Measurements from ENCODE around the gene MYCBPAP. TPM values are rescaled to one million over a fixed set of nuclear protein-coding genes. Genes with fewer than 3 reads are reported as not detected.

Gene MYCBPAP
- total and polyA plus RNA-seq, 2 donors (not counting 3 experiments of a cell fraction or from before 2014, with no cell fraction given), result 0.40 to 0.66 TPM

DNA sequence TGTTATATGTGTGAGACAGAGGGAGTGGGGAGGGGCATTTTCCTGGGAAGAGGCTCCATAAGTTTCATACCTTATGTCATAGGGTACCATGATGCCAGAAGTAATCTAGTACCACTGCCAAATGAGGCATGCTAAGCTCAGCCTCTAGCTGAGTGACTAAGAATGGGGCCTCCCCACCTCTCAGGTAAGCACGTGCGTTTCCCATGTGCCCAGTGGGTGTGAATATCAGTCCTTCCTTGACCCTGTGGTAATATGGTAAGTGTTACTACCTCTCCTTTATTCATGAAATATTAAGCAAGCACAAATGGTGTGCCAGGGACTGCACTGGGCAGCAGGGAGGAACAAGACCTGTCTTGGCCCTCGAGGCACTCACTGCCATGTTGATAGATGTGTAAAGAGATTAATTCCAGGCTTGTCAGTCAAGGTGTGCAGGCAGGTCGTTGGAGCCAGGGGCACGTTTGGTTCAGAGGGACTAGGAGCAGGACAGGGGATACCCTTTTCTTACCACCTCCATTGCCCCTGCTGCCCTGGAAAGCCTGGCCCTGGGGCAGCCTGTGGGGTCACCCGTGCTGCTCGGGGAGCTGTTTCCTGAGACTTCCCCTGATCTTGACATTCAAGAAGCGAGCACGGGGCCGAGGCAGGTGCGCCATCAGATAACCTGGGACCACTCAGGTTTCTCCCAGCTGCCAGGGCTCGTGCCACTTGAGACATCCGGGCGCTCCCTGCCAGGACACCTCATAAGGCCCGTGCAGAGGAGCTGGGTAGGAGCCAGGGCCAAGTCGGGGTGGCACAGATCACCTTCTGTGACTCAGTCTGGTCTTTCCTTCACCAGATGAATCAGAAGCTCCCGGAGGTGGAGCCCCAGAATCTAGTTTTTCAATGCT is 20.8 kb upstream of the MYCBPAP start:
- H3K27me3 ChIP-seq (ENCODE audit: control insufficient read depth in 2 of 2, insufficient read depth in 2 of 2, low read length in 2 of 2), result no peaks in the 10 kb centered on the region
- CTCF ChIA-PET, result interaction anchor here (1.1 to 1.4 kb wide), 4 partner anchors 14 to 63 kb away, joined by 3 to 6 read pairs (median 3); no protein-coding TSS in a partner anchor
- no peaks in the 10 kb centered on the region for H3K9me1 ChIP-seq (replicated peaks; ENCODE audit: control insufficient read depth, extremely low read depth, insufficient read depth, low read length)
- no peak overlapping the region for H3K4me2 ChIP-seq (ENCODE audit: insufficient read depth, low read length)
- no peak overlapping the region for H3K9ac ChIP-seq (replicated peaks; ENCODE audit: extremely low read depth, insufficient read depth, low read length)
- TF ChIP-seq EZH2 (IDR thresholded peaks at IDR 0.05; ENCODE audit: borderline replicate concordance, low read depth, low read length, severe bottlenecking) (no peak), GATA2 (IDR thresholded peaks at IDR 0.05; ENCODE audit: insufficient read depth, insufficient read length, low read depth, low read length) (no peak)
- TF ChIP-seq, protein P1, sequence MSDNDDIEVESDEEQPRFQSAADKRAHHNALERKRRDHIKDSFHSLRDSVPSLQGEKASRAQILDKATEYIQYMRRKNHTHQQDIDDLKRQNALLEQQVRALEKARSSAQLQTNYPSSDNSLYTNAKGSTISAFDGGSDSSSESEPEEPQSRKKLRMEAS (IDR thresholded peaks at IDR 0.05; ENCODE audit: insufficient read depth, insufficient read length), result no peak
- H3K79me2 ChIP-seq (ENCODE audit: control insufficient read depth, insufficient read depth, low read length), result no peaks in the 10 kb centered on the region
- dilution Hi-C loops (cut with MboI; ENCODE audit: extremely low pct_ligation_motif_present, low sequenced_read_pairs) (no loop called here), intact Hi-C loops (cut with micrococcal nuclease) (no loop called here)
- no peaks in the 10 kb centered on the region for H3K9me3 ChIP-seq (replicated peaks; ENCODE audit: control insufficient read depth, insufficient read depth, low read length)
- POLR2A ChIA-PET, result no interaction called here
- no peaks in the 10 kb centered on the region for H4K20me1 ChIP-seq (replicated peaks; ENCODE audit: control insufficient read depth, extremely low read depth, insufficient read depth, low read length)
- no peak overlapping the region for H2AFZ ChIP-seq (ENCODE audit: low read depth, low read length)
- H3K27ac ChIP-seq (ENCODE audit: insufficient read depth, low read depth, low read length), result no peak overlapping the region
- H3K4me3 ChIP-seq (replicated peaks in 1 of 3; ENCODE audit: insufficient read depth in 1 of 3, low read depth in 1 of 3, low read length in 3 of 3), result no peak overlapping the region
- peaks cover 3% of the 10 kb centered on the region for H3K4me1 ChIP-seq (ENCODE audit: control insufficient read depth, extremely low read depth, insufficient read depth, low read length)
- BruUV-seq (replicated peaks), result no TSS peak
- FAIRE-seq (no peak), DNase-seq (ENCODE audit: low read depth, low spot score) (no peak)
- H3K36me3 ChIP-seq (ENCODE audit: control insufficient read depth in 2 of 2, extremely low read depth in 1 of 2, insufficient read depth in 2 of 2, low read length in 2 of 2), result peaks cover 0 to 10% of the 10 kb centered on the region in 2 experiments

DNA sequence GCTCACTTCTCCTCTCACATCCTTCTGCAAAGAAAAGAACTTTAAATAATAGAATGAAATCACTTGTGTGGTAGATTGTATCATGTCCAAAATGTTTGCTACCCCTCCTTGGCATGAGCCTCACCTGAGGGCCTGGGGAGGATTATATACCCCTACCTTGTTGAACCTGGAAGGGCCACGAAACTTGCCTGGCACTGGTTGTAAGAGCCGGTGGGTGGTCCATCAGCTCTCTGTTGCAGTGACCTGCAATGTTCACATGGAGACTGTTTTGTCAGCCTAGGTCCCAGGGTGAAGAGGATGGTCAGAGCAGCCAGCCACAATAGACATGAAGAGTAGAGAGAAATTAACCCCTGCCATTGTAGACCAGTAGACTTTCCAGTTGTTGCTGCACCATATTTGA is 19.4 kb upstream of the MYCBPAP start:
- H3K36me3 ChIP-seq (ENCODE audit: control insufficient read depth in 2 of 2, extremely low read depth in 1 of 2, insufficient read depth in 2 of 2, low read length in 2 of 2), result peaks cover 0 to 10% of the 10 kb centered on the region in 2 experiments
- no peak overlapping the region for H2AFZ ChIP-seq (ENCODE audit: low read depth, low read length)
- H3K27ac ChIP-seq (ENCODE audit: insufficient read depth, low read depth, low read length), result no peak overlapping the region
- H3K9ac ChIP-seq (replicated peaks; ENCODE audit: extremely low read depth, insufficient read depth, low read length), result no peak overlapping the region
- H3K27me3 ChIP-seq (ENCODE audit: control insufficient read depth in 2 of 2, insufficient read depth in 2 of 2, low read length in 2 of 2), result no peaks in the 10 kb centered on the region
- no peak for FAIRE-seq
- ChIA-PET POLR2A (no interaction called here), CTCF (interaction anchor here (1.2 to 1.4 kb wide), 2 partner anchors 13 to 53 kb away, joined by 3 to 6 read pairs; no protein-coding TSS in a partner anchor)
- H4K20me1 ChIP-seq (replicated peaks; ENCODE audit: control insufficient read depth, extremely low read depth, insufficient read depth, low read length), result no peaks in the 10 kb centered on the region
- intact Hi-C loops (cut with micrococcal nuclease) (no loop called here), dilution Hi-C loops (cut with MboI; ENCODE audit: extremely low pct_ligation_motif_present, low sequenced_read_pairs) (no loop called here)
- no peak overlapping the region for H3K4me2 ChIP-seq (ENCODE audit: insufficient read depth, low read length)
- DNase-seq (ENCODE audit: low read depth, low spot score), result no peak
- H3K4me3 ChIP-seq (replicated peaks in 1 of 3; ENCODE audit: insufficient read depth in 1 of 3, low read depth in 1 of 3, low read length in 3 of 3), result no peak overlapping the region
- no peaks in the 10 kb centered on the region for H3K79me2 ChIP-seq (ENCODE audit: control insufficient read depth, insufficient read depth, low read length)
- no peak for TF ChIP-seq MYC (IDR thresholded peaks at IDR 0.05; ENCODE audit: low read depth, low read length)
- TF ChIP-seq EZH2 (IDR thresholded peaks at IDR 0.05; ENCODE audit: borderline replicate concordance, low read depth, low read length, severe bottlenecking), result no peak
- TF ChIP-seq, protein P1 (IDR thresholded peaks at IDR 0.05; ENCODE audit: insufficient read depth, insufficient read length), result no peak
- TF ChIP-seq FOS (IDR thresholded peaks at IDR 0.05; ENCODE audit: borderline replicate concordance, insufficient read depth, low read length), result no peak
- TF ChIP-seq POLR2AphosphoS5 (IDR thresholded peaks at IDR 0.05; ENCODE audit: insufficient read depth, low read depth, low read length), result no peak
- no peak for TF ChIP-seq JUN (IDR thresholded peaks at IDR 0.05; ENCODE audit: borderline replicate concordance, insufficient read depth, insufficient read length, low read depth)
- TF ChIP-seq, protein P2, sequence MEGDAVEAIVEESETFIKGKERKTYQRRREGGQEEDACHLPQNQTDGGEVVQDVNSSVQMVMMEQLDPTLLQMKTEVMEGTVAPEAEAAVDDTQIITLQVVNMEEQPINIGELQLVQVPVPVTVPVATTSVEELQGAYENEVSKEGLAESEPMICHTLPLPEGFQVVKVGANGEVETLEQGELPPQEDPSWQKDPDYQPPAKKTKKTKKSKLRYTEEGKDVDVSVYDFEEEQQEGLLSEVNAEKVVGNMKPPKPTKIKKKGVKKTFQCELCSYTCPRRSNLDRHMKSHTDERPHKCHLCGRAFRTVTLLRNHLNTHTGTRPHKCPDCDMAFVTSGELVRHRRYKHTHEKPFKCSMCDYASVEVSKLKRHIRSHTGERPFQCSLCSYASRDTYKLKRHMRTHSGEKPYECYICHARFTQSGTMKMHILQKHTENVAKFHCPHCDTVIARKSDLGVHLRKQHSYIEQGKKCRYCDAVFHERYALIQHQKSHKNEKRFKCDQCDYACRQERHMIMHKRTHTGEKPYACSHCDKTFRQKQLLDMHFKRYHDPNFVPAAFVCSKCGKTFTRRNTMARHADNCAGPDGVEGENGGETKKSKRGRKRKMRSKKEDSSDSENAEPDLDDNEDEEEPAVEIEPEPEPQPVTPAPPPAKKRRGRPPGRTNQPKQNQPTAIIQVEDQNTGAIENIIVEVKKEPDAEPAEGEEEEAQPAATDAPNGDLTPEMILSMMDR (IDR thresholded peaks at IDR 0.05; ENCODE audit: extremely low read depth in 1 of 2, insufficient read depth in 1 of 2, low read depth in 1 of 2, low read length in 2 of 2), result no peak
- no peak for TF ChIP-seq POLR2A (IDR thresholded peaks at IDR 0.05; ENCODE audit: low read depth, low read length)
- TF ChIP-seq GATA2 (IDR thresholded peaks at IDR 0.05; ENCODE audit: insufficient read depth, insufficient read length, low read depth, low read length), result no peak
- H3K4me1 ChIP-seq (ENCODE audit: control insufficient read depth, extremely low read depth, insufficient read depth, low read length), result no peaks in the 10 kb centered on the region
- no peaks in the 10 kb centered on the region for H3K9me3 ChIP-seq (replicated peaks; ENCODE audit: control insufficient read depth, insufficient read depth, low read length)
- BruUV-seq (replicated peaks), result no TSS peak
- H3K9me1 ChIP-seq (replicated peaks; ENCODE audit: control insufficient read depth, extremely low read depth, insufficient read depth, low read length), result no peaks in the 10 kb centered on the region

All from endothelial cell of umbilical vein (primary cell).